C4-2B (cell line): ENCODE data around the gene CLHC1.

Experiments used
- H3K27ac ChIP-seq: fragments of 450-650 bp; 2 replicates; pipeline ENCODE4 v1.5.1; 2017
- CTCF ChIP-seq: fragments of 450-650 bp; conservative IDR thresholded peaks from 2 replicates; pipeline ENCODE4 v1.5.1; 2017; ENCODE audit warnings: mild to moderate bottlenecking
- ZFX ChIP-seq: fragments of 450-650 bp; IDR thresholded peaks from 2 replicates; pipeline ENCODE4 v1.6.1; 2017

The CLHC1 gene

GRCh38 chr2:55139305-55139704 lies 92.8 kb downstream of the CLHC1 start:
- H3K27ac ChIP-seq = no peak overlapping the region
- TF ChIP-seq ZFX (no peak), CTCF (no peak)

GRCh38 chr2:55138882-55139229 lies 93.2 kb downstream of the CLHC1 start:
- no peak overlapping the region for H3K27ac ChIP-seq
- no peak for TF ChIP-seq CTCF
- TF ChIP-seq ZFX = no peak

- no peak overlapping the region for H3K27ac ChIP-seq
- TF ChIP-seq ZFX (no peak), CTCF (no peak)
Measured at GRCh38 chr2:55138014-55138881, 93.8 kb downstream of the CLHC1 start.

GRCh38 chr2:55137024-55137958 lies 94.8 kb downstream of the CLHC1 start:
- TF ChIP-seq ZFX = no peak
- TF ChIP-seq CTCF = no peak
- no peak overlapping the region for H3K27ac ChIP-seq

GRCh38 chr2:55136138-55136541 lies 96.0 kb downstream of the CLHC1 start:
- TF ChIP-seq CTCF (no peak), ZFX (no peak)

GRCh38 chr2:55135491-55135890 lies 96.6 kb downstream of the CLHC1 start:
- TF ChIP-seq ZFX (no peak), CTCF (no peak)
- H3K27ac ChIP-seq = no peak overlapping the region

More at GRCh38 chr2:55136138-55136541, 96.0 kb downstream of the CLHC1 start:
- H3K27ac ChIP-seq = no peak overlapping the region

GRCh38 chr2:55134316-55134706 lies 97.8 kb downstream of the CLHC1 start:
- no peak overlapping the region for H3K27ac ChIP-seq
- TF ChIP-seq ZFX (no peak), CTCF (no peak)
